DOHH2 (cell line): Measurements from ENCODE around the gene SCARB2.

Experiments used
- CTCF ChIP-seq: fragments of 200-600 bp; sonication (generic); IDR thresholded peaks from one replicate; pipeline ENCODE4 v1.5.1; 2014; ENCODE audit warnings: antibody characterized with exemption, mild to moderate bottlenecking, low read depth, low read length; ENCODE audit not compliant: poor library complexity, severe bottlenecking
- EZH2phosphoT487 ChIP-seq: fragments of 200-600 bp; sonication (generic); IDR thresholded peaks from 2 replicates; pipeline ENCODE4 v1.6.1; 2017; ENCODE audit warnings: borderline replicate concordance, mild to moderate bottlenecking, antibody characterized with exemption, low read length, moderate library complexity, mixed read lengths

- TF ChIP-seq CTCF = no peak
- no peak for TF ChIP-seq EZH2phosphoT487
Measured at GRCh38 chr4:76232681-76233080, 19.1 kb upstream of the SCARB2 start.
